Lung (tissue), 12 donors: ENCODE data around the gene FTSJ3. TPM values are rescaled to one million over a fixed set of nuclear protein-coding genes. Genes with fewer than 3 reads are reported as not detected.

Source experiments
- ATAC-seq: fragments of 200-7000 bp; cut with Tn5 transposase; one replicate; pipeline ENCODE4 v1.9.1; 2020; ENCODE audit warnings: moderate number of reproducible peaks; ENCODE audit not compliant: insufficient read depth, low FRiP score
- DNase-seq, 3 donors: peaks; one replicate each; pipeline ENCODE4 v3.0.0-alpha.2; 2013 to 2017
- H3K27ac ChIP-seq, 2 donors: one replicate each; pipeline ENCODE4 v1.5.1; 2013; ENCODE audit warnings: mild to moderate bottlenecking in 2 of 2, moderate library complexity in 2 of 2, control low read depth in 1 of 2, inconsistent platforms in 1 of 2, low read depth in 1 of 2, low read length in 1 of 2
- H3K27me3 ChIP-seq, 3 donors: one replicate each; pipeline ENCODE4 v1.5.1; 2013; ENCODE audit warnings: low read length in 2 of 3; ENCODE audit not compliant: control insufficient read depth in 3 of 3, insufficient read depth in 3 of 3
- H3K36me3 ChIP-seq, 4 donors: one replicate each; pipeline ENCODE4 v1.5.1; 2013; ENCODE audit warnings: low read length in 4 of 4, mild to moderate bottlenecking in 1 of 4, moderate library complexity in 1 of 4; ENCODE audit not compliant: control insufficient read depth in 4 of 4, insufficient read depth in 4 of 4
- H3K4me1 ChIP-seq, 5 donors: one replicate each; pipeline ENCODE4 v1.5.1; 2013; ENCODE audit warnings: low read length in 5 of 5, mild to moderate bottlenecking in 2 of 5, moderate library complexity in 1 of 5; ENCODE audit not compliant: control insufficient read depth in 5 of 5, insufficient read depth in 5 of 5
- H3K4me3 ChIP-seq: one replicate; pipeline ENCODE4 v1.5.1; 2013; ENCODE audit warnings: mild to moderate bottlenecking, control low read depth, moderate library complexity
- H3K9ac ChIP-seq, 2 donors: one replicate each; pipeline ENCODE4 v1.5.1; 2013; ENCODE audit warnings: low read length in 2 of 2, control low read depth in 1 of 2; ENCODE audit not compliant: insufficient read depth in 1 of 2
- H3K9me3 ChIP-seq, 4 donors: one replicate each; pipeline ENCODE4 v1.5.1; 2013; ENCODE audit warnings: low read length in 3 of 4, mild to moderate bottlenecking in 1 of 4, moderate library complexity in 1 of 4; ENCODE audit not compliant: control insufficient read depth in 4 of 4, insufficient read depth in 3 of 4
- WGBS, 2 donors: extraction: QIAGEN DNeasy Blood & Tissue Kit; methylation state at CpG; one replicate each; pipeline ENCODE4 v1.1.7; 2013; 5-methylcytosine and 5-hydroxymethylcytosine counted together
- polyA plus RNA-seq, 2 donors: library from polyadenylated mRNA; stranded (reverse); fragments of 200-250 nt; gene quantifications; one replicate each; pipeline ENCODE4 v1.2.1, GENCODE V29; 2013
- total RNA-seq, 2 donors: library from RNA; depleted of rRNA in 1 of 2; stranded (reverse); fragments of >200 nt in 1 of 2; gene quantifications; one replicate each; pipeline ENCODE4 v1.2.1, GENCODE V29; 2014 to 2021
- TF ChIP-seq, protein P1 (sequence below): IDR thresholded peaks from 2 replicates; pipeline ENCODE4 v1.5.1; 2012; ENCODE audit warnings: mild to moderate bottlenecking; ENCODE audit errors: control extremely low read depth, extremely low read depth
- donor health status: control.
- donor health status: control.
- donor health status: Bipolar disorder and iron deficiency.
- donor health status: healthy.
- donor health status: DM: yes; HTN: yes; CAD: no.

The FTSJ3 gene
- total and polyA plus RNA-seq, 4 donors = 15.4 to 39.8 (median 29.6) TPM

DNA sequence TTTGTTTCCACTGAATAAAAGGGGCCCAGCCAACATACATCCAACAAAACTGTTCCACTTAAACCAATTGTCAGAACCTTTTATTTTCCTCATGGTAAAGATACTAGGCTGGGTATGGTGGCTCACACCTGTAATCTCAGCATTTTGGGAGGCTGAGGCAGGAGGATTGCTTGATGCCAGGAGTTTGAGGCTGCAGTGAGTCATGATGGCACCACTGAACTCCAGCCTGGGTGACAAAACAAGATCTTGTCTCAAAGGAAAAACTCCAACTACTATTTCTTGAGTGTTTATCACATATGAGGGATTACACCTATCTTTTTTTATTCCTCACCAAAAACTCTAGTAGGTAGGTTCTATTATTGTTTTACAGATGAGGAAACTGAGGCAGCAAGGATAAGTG, 4.9 kb downstream of the FTSJ3 start:
- Histone ChIP-seq H3K27ac (no peak overlapping the region), H3K27me3 (no peaks in the 10 kb centered on the region), H3K9me3 (no peaks in the 10 kb centered on the region), H3K4me1 (peaks cover 0 to 8% (median 5%) of the 10 kb centered on the region in 5 donors), H3K36me3 (peaks cover 51 to 67% (median 60%) of the 10 kb centered on the region in 4 donors), H3K4me3 (no peak overlapping the region), H3K9ac (no peak overlapping the region)
- ATAC-seq (no peak), DNase-seq (no peak)
- TF ChIP-seq, protein P1, sequence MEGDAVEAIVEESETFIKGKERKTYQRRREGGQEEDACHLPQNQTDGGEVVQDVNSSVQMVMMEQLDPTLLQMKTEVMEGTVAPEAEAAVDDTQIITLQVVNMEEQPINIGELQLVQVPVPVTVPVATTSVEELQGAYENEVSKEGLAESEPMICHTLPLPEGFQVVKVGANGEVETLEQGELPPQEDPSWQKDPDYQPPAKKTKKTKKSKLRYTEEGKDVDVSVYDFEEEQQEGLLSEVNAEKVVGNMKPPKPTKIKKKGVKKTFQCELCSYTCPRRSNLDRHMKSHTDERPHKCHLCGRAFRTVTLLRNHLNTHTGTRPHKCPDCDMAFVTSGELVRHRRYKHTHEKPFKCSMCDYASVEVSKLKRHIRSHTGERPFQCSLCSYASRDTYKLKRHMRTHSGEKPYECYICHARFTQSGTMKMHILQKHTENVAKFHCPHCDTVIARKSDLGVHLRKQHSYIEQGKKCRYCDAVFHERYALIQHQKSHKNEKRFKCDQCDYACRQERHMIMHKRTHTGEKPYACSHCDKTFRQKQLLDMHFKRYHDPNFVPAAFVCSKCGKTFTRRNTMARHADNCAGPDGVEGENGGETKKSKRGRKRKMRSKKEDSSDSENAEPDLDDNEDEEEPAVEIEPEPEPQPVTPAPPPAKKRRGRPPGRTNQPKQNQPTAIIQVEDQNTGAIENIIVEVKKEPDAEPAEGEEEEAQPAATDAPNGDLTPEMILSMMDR = no peak

DNA sequence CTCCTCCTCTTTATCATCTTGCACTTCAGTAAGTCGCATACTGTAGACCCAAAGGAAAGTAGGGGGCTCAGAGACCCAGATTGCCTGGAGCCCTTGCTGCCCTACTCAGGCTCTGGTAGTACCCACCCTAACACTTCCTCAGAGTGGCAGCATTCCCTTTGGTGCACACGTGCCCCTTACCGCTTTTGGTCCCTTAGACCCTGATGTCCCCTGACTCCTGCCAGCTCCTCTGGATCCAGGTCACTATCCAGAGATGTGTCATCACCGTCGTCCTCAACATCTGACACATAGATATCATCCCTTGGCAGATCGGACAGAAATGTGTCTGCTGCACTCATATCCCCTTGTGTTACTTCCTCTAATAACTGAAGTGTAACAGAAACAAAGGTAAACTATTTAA, 5.7 kb downstream of the FTSJ3 start:
- H3K9me3 ChIP-seq = no peaks in the 10 kb centered on the region
- H3K27ac ChIP-seq = no peak overlapping the region
- H3K9ac ChIP-seq = no peak overlapping the region
- no peak for DNase-seq
- H3K4me3 ChIP-seq = no peak overlapping the region
- no peak for ATAC-seq
- H3K36me3 ChIP-seq = peaks cover 56 to 72% (median 66%) of the 10 kb centered on the region in 4 donors
- H3K27me3 ChIP-seq = no peaks in the 10 kb centered on the region
- 76 to 80% methylated on average over 6 of the region's 6 CpGs for WGBS, 2 donors
- TF ChIP-seq, protein P1 = no peak
- peaks cover 0 to 8% (median 5%) of the 10 kb centered on the region in 5 donors for H3K4me1 ChIP-seq

DNA sequence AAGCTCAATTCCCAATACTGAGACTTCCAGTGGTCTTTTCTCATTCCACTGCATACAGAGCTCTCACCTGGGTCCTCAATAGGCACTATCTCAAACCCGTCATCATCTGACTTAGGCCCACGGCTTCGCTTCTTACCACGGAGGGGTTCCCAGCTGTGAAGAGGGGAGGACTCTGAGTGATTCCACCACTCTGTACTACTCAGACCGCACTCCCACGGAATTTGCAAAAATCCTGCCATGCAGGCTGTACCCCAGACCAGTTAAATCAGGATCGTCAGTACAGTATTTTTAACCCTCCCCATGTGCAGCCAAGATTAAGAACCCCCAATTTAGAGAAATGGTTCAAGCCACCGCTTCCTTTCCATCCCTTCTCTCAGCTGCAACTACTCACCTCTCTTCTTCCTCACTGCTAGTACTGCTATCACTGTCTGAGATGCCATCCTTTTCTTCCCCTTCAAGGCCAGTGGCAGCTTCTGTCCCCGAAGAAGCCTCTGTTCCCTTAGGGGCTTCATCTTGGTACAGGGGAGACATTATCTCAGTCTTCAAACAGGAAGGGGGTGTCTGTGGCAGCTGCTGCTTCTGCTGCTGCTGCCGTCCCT, 6.4 kb downstream of the FTSJ3 start:
- 87 to 90% methylated on average over 10 of the region's 10 CpGs for WGBS, 2 donors
- DNase-seq (no peak), ATAC-seq (no peak)
- TF ChIP-seq, protein P1 = no peak
- H3K27ac ChIP-seq = no peak overlapping the region
- H3K9me3 ChIP-seq = no peaks in the 10 kb centered on the region
- peaks cover 60 to 76% (median 69%) of the 10 kb centered on the region in 4 donors for H3K36me3 ChIP-seq
- H3K4me1 ChIP-seq = peaks cover 0 to 5% (median 4%) of the 10 kb centered on the region in 5 donors
- H3K9ac ChIP-seq = no peak overlapping the region
- H3K27me3 ChIP-seq = no peaks in the 10 kb centered on the region
- H3K4me3 ChIP-seq = no peak overlapping the region
